Airway epithelial cell (primary cell): ENCODE results near the gene HTATIP2. TPM values are rescaled to one million over a fixed set of nuclear protein-coding genes. Genes with fewer than 3 reads are reported as not detected.

Source experiments
- total RNA-seq: library from RNA; depleted of rRNA; stranded (reverse); fragments of >200 nt; gene quantifications from 2 replicates; pipeline ENCODE4 v1.2.3, GENCODE V29; 2015

The HTATIP2 gene
- 38.3 and 40.2 TPM in 2 replicates for total RNA-seq

GRCh38 chr11:20363500-20364340 lies at the start of gene HTATIP2:
HTATIP2 (plus strand) TSS chr11:20363714; CDS start chr11:20364238, 524 bp downstream.

DNA sequence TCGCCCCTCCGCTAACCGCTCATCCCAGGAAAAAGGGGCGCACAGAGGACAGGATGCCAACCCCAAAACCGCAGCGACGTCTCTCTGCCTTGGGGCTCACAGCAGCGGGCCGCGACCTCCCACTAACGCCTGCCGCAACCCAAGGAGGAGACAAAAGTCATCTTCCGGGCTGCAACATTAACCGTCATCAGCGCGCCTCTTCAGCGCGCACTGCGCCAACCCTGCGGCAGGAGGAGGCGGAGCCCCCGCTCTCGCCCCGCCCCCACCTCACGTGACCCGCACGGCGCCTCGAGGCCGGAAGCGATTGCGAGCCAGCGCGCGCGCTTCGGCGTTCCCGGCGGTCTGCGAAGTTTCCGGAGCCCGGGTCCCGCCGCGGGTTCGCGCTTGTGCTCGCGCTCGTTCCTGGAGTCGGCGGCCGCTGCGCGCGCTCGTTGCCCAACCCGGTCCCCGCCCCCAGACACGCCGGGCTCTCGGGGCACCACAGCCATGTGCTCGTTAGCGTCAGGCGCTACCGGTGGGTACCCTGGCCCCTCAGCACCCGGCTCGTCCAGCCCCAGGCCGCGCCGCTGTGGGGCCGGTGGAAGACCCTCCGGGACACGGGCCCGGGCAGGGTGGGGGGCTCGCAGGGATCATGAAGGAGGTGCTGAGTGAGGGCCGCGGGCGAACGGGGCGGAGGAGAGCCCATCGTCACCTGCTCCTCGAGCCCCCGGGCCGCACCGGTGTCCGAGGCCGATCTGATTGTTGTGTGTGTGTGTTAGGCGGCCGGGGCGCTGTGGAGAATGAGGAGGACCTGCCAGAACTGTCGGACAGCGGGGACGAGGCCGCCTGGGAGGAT lies 24.0 kb downstream of the HTATIP2 start, which contains the start of gene PRMT3:
TSS of gene PRMT3 (plus strand) at position 456 of the 835 bp plus-strand sequence. CDS start at position 487, 31 bp downstream.

Other genes with a start within 250 kb of the HTATIP2 start
- gene DBX1, start 203.2 kb upstream of the HTATIP2 start, total RNA-seq = not detected in 2 replicates
- gene PRMT3, start 24.0 kb downstream of the HTATIP2 start, total RNA-seq = 24.1 and 26.9 TPM in 2 replicates
- not detected in 2 replicates for gene SLC6A5, start 235.9 kb downstream of the HTATIP2 start, total RNA-seq